CD1c-positive myeloid dendritic cell (primary cell): Measurements from ENCODE around the gene CHPF2.
A peak's percentile ranks its signal among the peaks of the same experiment; 100 is the strongest.

Experiments
- DNase-seq: peaks from one replicate; pipeline ENCODE4 v3.0.0-alpha.2; 2016; ENCODE audit errors: extremely low spot score

CHPF2 gene, protein sequence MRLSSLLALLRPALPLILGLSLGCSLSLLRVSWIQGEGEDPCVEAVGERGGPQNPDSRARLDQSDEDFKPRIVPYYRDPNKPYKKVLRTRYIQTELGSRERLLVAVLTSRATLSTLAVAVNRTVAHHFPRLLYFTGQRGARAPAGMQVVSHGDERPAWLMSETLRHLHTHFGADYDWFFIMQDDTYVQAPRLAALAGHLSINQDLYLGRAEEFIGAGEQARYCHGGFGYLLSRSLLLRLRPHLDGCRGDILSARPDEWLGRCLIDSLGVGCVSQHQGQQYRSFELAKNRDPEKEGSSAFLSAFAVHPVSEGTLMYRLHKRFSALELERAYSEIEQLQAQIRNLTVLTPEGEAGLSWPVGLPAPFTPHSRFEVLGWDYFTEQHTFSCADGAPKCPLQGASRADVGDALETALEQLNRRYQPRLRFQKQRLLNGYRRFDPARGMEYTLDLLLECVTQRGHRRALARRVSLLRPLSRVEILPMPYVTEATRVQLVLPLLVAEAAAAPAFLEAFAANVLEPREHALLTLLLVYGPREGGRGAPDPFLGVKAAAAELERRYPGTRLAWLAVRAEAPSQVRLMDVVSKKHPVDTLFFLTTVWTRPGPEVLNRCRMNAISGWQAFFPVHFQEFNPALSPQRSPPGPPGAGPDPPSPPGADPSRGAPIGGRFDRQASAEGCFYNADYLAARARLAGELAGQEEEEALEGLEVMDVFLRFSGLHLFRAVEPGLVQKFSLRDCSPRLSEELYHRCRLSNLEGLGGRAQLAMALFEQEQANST

DNA sequence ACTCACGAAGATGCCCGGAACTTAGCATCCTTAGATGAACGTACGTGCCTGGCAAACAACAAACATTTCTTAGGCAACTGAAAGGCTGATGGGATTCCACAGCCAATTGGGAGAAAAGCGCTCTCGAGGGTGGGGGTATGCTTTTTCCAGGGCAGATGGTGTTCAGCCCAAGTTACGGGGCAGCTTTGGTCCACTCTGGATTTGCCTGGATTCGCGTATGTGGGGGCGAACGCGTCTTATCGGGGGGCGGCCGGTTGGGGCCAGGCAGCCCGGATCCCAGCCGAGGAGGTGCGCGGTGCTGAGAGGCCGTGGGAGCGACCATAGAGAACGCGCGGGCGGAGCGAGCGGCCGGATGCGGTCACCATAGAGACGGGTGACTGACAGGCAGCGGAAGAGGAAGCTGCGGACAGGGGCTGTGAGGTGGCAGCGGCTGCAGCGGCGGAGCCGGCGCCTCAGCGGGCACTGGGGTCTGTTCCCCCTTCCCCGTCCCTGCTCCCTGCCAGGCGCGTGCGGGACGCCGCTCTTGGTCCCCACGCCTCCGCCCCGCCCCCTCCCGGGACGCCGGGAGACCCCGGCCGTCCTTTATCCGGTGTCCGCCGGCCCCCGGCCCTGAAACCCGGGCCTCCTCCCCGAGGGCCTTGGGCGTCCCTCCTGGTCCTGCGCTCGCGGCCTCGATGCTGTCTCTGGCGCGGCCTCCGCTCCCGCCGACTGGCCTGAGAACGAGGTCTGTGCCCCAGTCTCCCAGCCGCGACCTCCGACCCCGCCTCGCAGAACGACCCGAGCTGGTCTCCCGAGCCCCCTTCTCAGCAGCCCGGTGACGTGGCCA, at the start of gene CHPF2:
Gene CHPF2 (plus strand): TSS at position 393 of the 826 bp plus-strand sequence. CDS start 1,529 bp downstream, outside the sequence.
- peak; percentile 94 for DNase-seq

DNA sequence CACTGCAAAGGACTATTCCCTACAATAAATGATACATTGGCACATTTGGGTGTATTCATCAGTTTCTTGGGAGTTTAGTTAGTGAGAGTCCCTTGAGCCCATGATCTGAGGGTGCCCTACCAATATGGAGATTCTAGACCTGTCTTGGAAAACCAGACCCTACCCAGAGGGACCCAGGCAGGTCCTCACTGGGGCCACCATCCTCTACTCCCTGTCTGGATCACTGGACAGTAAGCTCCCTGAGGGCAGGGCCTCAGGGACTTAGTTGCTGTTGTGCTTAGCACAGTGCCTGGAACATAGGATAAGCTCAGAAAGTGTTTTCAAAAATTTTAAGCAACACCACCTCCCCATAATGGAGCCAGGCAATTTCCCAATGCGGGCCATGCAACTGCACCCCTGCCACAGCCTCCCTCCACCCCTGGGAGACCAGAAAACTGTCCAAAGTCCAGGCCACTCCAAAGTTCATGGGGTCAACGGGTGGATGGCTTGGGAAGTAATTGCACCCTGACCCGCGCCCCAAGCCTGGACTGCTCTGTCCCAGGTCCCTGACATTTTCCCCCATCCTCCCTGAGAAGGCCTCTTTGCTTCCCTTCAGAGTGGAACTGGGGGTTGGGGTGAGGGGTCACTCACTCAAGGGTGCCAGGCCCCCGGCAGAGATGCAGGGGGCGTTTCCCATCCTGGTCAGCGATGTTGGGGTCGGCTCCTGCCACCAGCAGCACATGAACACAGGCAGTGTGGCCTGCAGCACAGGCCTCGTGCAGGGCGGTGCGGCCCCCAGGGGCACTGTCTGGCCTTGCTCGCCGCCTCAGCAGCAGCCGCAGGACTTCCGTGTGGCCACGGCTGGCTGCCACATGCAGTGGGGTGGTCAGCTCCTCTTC, 46.3 kb upstream of the CHPF2 start:
- no peak for DNase-seq

DNA sequence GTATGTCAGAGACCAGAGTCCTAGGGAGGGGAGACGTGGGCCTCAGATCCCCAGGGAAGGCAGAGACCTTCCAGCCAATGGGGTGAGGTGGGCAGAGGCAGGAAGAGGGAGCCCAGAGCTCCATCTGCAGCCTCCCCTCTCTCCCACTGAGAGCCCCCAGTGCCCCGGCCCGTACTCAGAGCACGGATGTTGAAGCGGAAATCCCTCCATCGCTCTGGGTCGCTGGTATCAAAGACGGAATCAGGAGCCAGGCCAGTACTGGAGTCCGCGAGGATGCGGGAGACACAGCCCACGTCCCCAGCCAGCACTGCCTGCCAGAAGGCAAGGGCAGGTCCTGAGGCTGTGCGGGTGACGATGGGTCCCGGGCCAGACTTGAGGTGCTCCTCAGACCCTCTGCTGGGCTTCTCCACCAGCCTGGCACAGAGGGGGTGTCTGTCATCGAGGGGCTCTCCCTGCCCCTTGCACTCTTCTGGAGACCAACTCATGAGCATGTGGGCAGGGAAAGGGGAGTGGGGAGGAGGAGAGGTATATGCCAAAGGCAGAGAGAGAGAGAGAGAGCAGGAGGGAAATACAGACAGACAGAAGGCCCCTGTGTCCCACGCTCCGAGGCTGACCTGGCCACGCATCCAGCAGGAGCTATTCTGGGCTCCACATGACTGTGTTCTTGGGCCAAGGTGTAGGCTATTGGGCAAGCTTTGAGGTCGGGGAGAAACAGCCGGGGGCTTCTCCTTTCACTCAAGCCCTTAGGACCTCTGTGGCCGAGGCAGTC, 45.5 kb upstream of the CHPF2 start, which contains the start of gene ASB10:
Gene ASB10 (minus strand): TSS at position 611 of the 769 bp plus-strand sequence. CDS start 120 bp downstream, at position 491.
- no peak for DNase-seq

DNA sequence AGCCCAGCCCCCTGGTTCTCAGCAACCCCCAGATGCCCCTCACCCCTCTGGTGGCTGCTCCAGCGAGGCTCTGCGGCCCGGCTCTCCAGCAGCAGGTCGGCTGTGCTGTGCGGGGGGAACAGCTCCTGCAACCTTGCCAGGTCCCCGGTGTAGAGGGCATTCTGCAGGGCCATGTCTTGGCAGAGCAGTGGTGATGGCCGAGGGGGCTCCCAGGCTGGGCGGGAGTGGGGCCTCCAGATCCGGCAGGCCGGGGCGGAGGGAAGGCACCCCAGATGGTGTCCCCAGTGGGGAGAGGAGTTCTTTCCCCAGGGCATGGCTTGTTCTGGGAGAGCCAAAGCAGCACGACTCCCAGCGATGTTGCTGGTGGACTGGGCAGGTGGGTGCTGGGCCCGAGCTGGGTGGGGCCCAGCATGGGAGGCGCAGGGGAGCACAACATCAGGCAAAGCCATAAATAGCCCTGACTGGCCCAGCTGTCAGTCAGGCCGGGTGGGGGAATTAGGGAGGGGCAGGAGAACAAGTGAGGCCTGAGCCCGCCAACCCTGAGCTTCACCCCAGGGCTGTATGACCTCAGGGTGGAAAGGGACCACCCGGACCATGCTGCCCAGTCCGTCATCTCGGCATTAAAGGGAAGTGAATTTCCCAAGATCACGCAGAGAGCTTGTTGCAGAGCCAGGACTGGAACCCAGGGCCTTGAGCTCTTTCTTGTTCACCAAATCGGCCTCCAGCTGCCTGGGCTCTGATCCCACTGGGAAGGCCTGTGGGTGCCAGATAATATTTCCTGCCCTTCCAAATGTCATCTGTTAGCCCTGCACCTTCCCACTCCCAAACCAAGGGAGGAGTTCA, 44.7 kb upstream of the CHPF2 start:
- DNase-seq, result no peak

DNA sequence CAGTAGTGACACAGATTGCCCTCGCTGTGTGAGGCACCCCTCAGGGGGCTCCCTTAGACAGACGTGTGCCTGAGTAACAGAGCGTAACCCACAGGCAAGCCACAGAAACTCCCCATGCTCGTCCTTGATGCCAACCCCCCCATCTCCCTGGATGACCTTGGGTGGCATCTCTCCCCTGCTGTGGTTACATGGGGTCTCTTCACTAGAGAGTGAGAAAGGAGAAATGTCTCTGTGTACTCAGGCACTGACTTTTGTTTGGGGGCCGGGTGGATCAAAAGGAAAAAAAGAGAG, 44.1 kb upstream of the CHPF2 start:
- DNase-seq, result no peak

DNA sequence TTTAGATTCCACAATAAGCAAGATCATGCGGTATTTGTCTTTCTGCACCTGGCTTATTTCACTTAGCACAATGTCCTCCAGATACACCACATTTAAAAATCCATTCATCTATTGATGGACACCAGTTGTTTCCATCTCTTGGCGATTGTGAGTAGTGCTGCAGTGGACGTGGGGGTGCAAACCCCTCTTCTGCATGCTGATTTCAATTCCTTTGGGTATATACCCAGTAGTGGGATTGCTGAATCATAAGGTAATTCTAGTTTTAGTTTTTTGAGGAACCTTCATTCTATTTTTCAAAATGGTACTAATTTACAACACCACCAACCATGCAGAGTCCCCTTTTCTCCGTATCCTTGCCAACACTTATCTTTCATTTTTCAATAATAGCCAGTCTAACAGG, 43.2 kb upstream of the CHPF2 start:
- no peak for DNase-seq

DNA sequence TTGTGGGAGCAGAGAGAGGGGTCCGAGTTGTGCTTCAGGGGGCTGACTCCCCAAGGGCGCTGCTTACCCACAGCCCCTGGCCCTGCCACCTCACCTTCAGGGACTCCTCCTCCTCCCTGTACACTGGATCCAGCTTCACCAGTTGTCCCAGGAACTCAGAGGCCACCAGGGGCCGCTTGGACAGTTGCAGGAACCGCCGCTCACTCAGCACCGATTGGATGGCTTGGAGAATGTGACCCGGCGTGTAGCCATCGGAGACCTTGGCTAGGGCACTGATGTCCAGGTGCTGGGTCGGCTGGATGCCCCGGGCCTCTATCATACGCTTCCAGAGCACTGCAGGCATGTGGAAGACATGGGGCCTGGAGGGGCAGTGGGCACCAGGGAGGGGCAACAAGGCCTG, 40.7 kb upstream of the CHPF2 start:
- DNase-seq, result no peak

DNA sequence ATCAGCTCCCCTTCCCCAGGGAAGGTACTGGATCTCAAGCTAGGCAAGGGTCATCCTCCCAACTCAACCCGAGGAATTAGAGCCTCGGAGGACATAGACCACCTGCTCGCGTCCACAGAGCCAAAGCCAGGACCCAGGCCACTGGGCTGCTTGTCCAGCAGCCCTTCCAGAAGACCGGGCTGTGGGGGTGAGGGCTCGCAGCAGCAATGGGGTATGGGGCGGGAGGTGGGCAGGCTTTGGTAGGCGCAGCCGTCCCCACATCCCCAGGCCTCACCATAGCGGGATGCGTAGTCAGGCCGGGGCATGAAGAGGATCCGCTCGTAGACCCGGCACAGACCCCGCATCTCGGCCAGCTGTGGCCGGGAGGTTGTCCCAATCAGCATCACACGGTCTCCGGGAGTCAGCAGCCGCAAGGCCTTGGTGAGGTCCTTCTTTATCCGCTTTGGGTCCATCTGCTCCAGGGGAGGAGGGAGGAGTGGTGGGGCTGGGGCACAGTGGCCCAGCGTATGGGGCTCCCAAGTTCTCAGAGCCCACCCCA, 40.2 kb upstream of the CHPF2 start:
- DNase-seq, result no peak

DNA sequence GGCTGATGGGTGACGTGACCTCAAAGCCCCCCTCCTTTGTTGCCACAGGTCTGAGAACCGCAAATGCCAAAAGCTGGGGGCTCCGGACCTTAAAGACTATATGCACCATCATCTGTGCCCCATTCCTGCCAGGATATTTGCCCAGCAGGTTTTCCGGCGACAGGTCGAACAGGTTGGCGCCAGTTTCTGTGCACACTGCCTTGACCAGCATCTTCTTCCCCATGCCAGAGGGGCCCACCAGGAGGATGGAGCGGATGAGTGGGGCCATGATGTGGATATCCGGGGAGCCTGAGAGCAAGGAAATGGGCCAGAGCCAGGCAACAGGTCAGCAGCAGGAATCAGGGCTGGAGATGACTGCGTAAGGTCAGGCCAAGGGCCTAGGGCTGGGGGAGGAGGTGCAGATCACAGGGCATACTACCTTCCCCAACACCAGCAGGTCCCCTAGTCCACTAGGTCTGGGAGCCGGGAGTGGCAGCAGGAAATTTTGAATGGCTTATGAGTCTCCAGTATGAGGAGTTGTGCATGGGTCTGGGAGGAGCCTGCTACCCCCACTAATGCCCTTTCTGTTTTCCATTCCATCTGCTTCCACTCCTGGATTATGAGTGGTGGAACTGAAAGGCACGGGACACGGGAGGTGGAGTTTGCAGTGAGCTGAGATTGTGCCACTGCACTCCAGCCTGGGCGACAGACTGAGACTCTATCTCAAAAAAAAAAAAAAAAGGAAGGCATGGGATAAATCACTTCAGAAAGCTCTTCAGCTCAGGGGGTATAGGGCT, 38.9 kb upstream of the CHPF2 start:
- DNase-seq, result no peak

DNA sequence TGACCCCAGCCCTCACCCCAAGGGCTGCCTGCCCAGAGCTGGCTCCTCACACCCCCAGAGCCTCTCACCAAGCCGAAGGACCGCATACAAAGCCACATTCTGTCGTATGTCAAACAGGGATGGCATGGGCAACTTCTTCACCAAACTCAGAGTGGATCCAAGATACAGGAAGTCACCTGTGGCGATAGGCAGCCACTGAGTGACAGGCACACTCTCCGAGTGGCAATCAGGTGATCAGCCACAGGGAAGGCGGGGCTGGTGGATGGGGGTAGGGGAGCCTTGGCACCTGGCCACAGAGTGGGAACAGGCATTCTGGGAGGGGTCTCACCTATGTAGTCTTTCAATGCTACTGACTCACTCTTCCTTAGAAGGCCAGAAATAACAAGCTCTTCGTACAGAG, 38.1 kb upstream of the CHPF2 start:
- DNase-seq, result no peak

DNA sequence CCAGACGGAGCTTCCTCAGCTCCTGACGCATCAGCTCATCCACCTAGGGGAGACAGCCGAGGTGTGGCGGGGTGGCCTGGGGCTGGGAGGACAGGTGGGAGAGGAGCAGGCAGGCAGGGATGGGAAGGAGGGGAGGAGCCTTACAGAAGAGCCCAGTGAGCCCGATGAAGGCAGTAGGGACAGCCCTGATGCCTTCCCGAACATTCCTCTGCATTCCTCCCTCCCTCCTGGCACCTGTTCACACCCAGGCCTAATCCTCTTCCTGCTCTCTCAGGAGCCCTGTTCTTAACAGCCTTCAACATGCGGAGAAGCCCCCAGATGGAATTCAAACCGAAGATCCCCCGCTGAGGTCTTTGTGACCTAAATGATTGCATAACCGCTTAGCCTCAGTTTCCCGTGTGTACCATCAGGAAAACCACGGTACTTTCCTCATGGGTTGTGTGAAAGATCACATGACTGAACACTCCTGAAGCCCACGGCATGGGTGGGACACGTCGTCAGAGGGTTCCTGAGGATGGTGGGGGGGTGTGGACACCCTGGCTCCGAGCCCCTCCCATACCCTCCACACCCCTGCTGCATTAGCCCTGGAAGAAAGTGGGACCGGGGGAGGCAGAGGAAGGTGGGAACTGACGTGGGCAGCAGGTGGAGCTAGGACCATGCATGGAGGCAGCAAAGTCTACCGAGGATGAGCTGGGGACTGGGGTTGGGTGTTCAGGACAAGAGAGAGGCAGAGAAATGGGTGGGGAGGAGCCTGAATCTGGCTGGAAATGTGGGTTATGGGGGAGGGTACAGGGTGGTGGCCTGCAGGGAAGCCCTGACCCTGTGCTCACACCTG, 36.5 kb upstream of the CHPF2 start:
- DNase-seq, result no peak

DNA sequence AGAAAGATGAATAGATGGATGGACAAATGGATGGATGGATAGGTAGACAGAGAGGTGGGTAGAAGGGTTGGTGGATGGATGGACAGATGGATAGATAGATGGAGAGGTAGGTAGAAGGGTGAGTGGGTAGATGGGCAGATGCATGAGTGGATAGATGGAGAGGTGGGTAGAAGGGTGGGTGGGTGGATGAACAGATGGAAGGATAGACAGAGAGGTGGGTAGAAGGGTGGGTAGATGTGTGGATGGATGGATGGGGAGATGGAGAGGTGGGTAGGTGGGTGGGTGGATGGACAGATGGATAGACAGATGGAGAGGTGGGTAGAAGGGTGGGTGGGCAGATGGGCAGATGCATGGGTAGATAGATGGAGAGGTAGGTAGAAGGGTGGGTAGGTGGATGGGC, 34.4 kb upstream of the CHPF2 start:
- no peak for DNase-seq

DNA sequence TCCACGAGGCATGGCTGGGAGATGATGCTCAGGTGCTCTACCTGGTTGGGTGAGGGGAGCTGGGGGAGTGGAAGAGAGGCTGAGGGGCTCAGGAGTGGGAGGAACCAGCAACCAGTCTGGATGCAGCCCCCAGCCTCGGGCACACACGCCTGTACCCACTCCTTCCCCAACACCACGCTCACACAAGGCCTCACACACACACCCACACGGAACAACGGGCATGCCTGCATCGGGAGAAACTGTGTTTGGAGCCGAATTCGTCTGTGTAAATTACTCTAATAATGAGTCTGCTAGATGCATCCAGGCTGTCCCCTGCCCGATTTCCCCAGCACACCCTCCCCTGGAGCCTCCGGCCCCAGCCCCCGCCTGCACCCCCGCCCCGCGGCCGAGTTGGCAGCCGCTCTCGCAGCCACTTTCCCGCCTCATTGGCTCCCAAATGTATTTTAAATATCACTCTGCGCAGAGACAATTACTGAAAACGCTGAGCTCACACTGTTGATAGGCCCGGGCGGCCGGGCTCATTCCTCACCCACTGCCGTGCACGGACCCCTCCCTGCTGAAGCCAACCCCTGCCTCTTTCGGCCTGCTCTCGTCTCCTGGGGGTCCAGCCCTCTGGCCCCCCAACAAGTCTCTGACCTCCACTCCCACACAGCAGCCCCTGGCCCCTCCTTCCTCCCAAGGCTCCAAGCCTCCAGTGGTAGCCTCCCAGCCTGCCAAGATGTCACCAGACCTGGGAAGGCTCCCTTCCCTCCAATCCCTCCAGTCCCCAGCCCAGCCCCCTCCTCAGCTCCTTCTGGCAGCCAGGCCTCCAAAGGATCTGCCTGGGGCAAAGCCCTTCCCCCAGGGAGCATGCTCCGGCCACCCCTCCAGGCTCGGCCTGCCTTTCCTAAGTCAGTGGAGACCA, 33.1 kb upstream of the CHPF2 start:
- DNase-seq, result no peak

DNA sequence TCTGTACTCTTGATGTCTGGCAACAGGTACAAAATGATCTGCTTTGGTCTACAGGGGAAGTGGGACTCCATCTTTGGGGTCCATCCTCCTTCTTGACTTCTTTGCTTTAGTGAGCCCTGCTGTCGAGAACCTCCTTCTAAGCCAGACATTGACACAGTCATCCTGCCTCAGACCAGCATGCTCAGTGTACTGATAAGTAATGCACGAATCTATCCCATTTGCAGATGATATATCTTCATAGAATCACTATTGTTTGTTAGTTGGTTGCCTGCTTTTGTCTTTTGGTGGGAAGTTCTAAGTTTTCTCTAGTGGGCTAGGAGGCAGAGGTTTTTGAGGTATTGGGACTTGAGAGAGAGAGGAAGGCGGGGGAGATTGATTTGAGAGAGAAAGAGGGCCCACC, 30.9 kb upstream of the CHPF2 start:
- DNase-seq, result no peak

DNA sequence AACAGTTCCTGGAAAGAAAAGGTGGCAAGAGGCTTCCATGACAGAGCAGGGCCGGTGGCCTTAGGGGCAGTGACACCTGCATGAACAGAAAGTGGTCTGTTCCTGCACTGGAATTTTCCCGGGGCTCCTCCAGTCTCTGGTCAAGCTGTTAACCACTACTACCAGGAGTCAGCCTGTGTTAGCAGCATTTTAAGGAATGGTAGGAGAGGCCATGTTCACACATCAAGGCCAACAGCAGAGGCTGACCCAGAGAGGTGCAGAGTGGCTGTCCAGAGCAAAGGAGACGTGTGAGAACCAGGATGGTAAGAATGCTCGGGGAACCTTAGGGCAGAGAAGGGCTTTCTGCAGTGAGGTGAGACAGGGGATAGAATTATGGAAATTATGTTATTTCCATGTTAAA, 30.5 kb upstream of the CHPF2 start:
- DNase-seq, result no peak

DNA sequence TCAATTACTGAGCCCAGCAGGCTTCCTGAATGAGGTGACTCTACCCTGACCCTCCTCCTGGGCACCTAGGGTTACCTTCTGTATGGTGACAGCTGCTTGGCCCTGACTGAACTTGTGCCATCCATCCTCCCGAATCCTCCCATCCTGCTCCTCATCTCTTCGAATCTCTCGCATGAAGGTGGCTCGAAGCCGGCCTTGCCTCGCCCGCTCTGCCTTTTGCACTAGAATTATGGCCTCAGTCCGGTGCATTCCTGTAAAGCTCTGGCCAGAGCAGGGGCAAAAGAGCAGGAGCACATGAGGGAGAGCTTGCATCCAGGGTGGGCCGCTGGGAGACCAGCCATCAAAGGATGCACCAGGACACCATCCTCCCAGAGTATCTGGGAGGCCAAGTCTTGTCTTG, 29.4 kb upstream of the CHPF2 start:
- DNase-seq, result no peak
